ENCODE results near the gene CCSER1. TPM values are rescaled to one million over a fixed set of nuclear protein-coding genes. Genes with fewer than 3 reads are reported as not detected.
"Not testable (repeated sequence)": the region's sequence is repeated elsewhere in the genome, so short reads cannot be mapped to it uniquely, and the experiment has no call there.

The CCSER1 gene
- total and polyA plus RNA-seq, 2 experiments from 2014 or later, result 5.2 to 23.4 TPM

GRCh38 chr4:91258326-91258725 lies 1131.1 kb downstream of the CCSER1 start:
- TF ChIP-seq CTCF (IDR thresholded peaks at IDR 0.05; ENCODE audit: poor library complexity) (no peak), EZH2phosphoT487 (IDR thresholded peaks at IDR 0.05; ENCODE audit: low read depth, severe bottlenecking, unreplicated experiment) (no peak), EZH2 (IDR thresholded peaks at IDR 0.05; ENCODE audit: borderline replicate concordance) (no peak)
- H3K79me2 ChIP-seq, result no peaks in the 10 kb centered on the region
- no peaks in the 10 kb centered on the region for H3K9me3 ChIP-seq (ENCODE audit: low read depth)
- no peaks in the 10 kb centered on the region for H3K9me2 ChIP-seq (replicated peaks; ENCODE audit: insufficient read depth)
- DNase-seq (ENCODE audit: low spot score), result no peak
- no peak overlapping the region for H3K27ac ChIP-seq
- no peak overlapping the region for H3K4me3 ChIP-seq
- H3K27me3 ChIP-seq, result no peaks in the 10 kb centered on the region
- H3K4me1 ChIP-seq (ENCODE audit: insufficient read depth), result no peaks in the 10 kb centered on the region
- no peak overlapping the region for H3K4me2 ChIP-seq
- no peak overlapping the region for H2AFZ ChIP-seq
- no peaks in the 10 kb centered on the region for H4K20me1 ChIP-seq (ENCODE audit: insufficient read depth, poor library complexity, severe bottlenecking)
- H3K36me3 ChIP-seq (replicated peaks; ENCODE audit: insufficient read depth, low read depth), result no peaks in the 10 kb centered on the region

GRCh38 chr4:91267543-91267942 lies 1140.3 kb downstream of the CCSER1 start:
- Histone ChIP-seq H3K4me2 (no peak overlapping the region), H3K4me1 (ENCODE audit: insufficient read depth) (peaks cover 11% of the 10 kb centered on the region), H3K9me3 (ENCODE audit: low read depth) (no peaks in the 10 kb centered on the region), H3K79me2 (no peaks in the 10 kb centered on the region), H3K36me3 (replicated peaks; ENCODE audit: insufficient read depth, low read depth) (no peaks in the 10 kb centered on the region), H4K20me1 (ENCODE audit: insufficient read depth, poor library complexity, severe bottlenecking) (no peaks in the 10 kb centered on the region), H3K9me2 (replicated peaks; ENCODE audit: insufficient read depth) (no peaks in the 10 kb centered on the region), H3K27ac (peak overlapping the region; percentile 70), H3K4me3 (no peak overlapping the region), H3K27me3 (no peaks in the 10 kb centered on the region), H2AFZ (no peak overlapping the region)
- no peak for DNase-seq (ENCODE audit: low spot score)
- TF ChIP-seq EZH2phosphoT487 (IDR thresholded peaks at IDR 0.05; ENCODE audit: low read depth, severe bottlenecking, unreplicated experiment) (no peak), CTCF (IDR thresholded peaks at IDR 0.05; ENCODE audit: poor library complexity) (no peak), EZH2 (IDR thresholded peaks at IDR 0.05; ENCODE audit: borderline replicate concordance) (no peak)

- H4K20me1 ChIP-seq (ENCODE audit: insufficient read depth, poor library complexity, severe bottlenecking); H3K9me2 ChIP-seq (replicated peaks; ENCODE audit: insufficient read depth); H3K79me2 ChIP-seq; H3K4me2 ChIP-seq; H3K4me3 ChIP-seq; H3K27me3 ChIP-seq; H3K9me3 ChIP-seq (ENCODE audit: low read depth); H3K36me3 ChIP-seq (replicated peaks; ENCODE audit: insufficient read depth, low read depth); H2AFZ ChIP-seq: not testable (repeated sequence)
- H3K4me1 ChIP-seq (ENCODE audit: insufficient read depth), result peaks cover 11% of the 10 kb centered on the region
- peak; percentile 32 for DNase-seq (ENCODE audit: low spot score)
- peak overlapping the region; percentile 70 for H3K27ac ChIP-seq
- 79% methylated on average over 4 of the region's 4 CpGs for WGBS (ENCODE audit: low lambda C conversion rate, missing lambda C conversion rate)
Observed at GRCh38 chr4:91268481-91268880, 1141.3 kb downstream of the CCSER1 start.

- no peak for DNase-seq (ENCODE audit: low spot score)
- Histone ChIP-seq H3K9me2 (replicated peaks; ENCODE audit: insufficient read depth) (no peaks in the 10 kb centered on the region), H3K27ac (peak overlapping the region; percentile 70), H3K9me3 (ENCODE audit: low read depth) (no peaks in the 10 kb centered on the region), H3K4me3 (no peak overlapping the region), H2AFZ (no peak overlapping the region), H3K27me3 (no peaks in the 10 kb centered on the region), H3K36me3 (replicated peaks; ENCODE audit: insufficient read depth, low read depth) (no peaks in the 10 kb centered on the region), H3K79me2 (no peaks in the 10 kb centered on the region), H3K4me2 (no peak overlapping the region), H4K20me1 (ENCODE audit: insufficient read depth, poor library complexity, severe bottlenecking) (no peaks in the 10 kb centered on the region), H3K4me1 (ENCODE audit: insufficient read depth) (peaks cover 11% of the 10 kb centered on the region)
- TF ChIP-seq EZH2 (IDR thresholded peaks at IDR 0.05; ENCODE audit: borderline replicate concordance), result no peak
- 78% methylated on average over 2 of the region's 2 CpGs for WGBS (ENCODE audit: low lambda C conversion rate, missing lambda C conversion rate)
Observed at GRCh38 chr4:91268913-91269312, 1141.7 kb downstream of the CCSER1 start.

- H3K27ac ChIP-seq, result no peak overlapping the region
- no peak for DNase-seq (ENCODE audit: low spot score)
- H3K79me2 ChIP-seq, result no peaks in the 10 kb centered on the region
- H3K27me3 ChIP-seq, result no peaks in the 10 kb centered on the region
- no peaks in the 10 kb centered on the region for H3K36me3 ChIP-seq (replicated peaks; ENCODE audit: insufficient read depth, low read depth)
- H3K9me3 ChIP-seq (ENCODE audit: low read depth), result no peaks in the 10 kb centered on the region
- no peaks in the 10 kb centered on the region for H3K9me2 ChIP-seq (replicated peaks; ENCODE audit: insufficient read depth)
- H2AFZ ChIP-seq, result no peak overlapping the region
- WGBS (ENCODE audit: low lambda C conversion rate, missing lambda C conversion rate), result 36% methylated on average over 2 of the region's 2 CpGs
- no peaks in the 10 kb centered on the region for H4K20me1 ChIP-seq (ENCODE audit: insufficient read depth, poor library complexity, severe bottlenecking)
- H3K4me1 ChIP-seq (ENCODE audit: insufficient read depth), result peaks cover 7% of the 10 kb centered on the region
- no peak for TF ChIP-seq EZH2 (IDR thresholded peaks at IDR 0.05; ENCODE audit: borderline replicate concordance)
- TF ChIP-seq CTCF (IDR thresholded peaks at IDR 0.05; ENCODE audit: poor library complexity), result no peak
- no peak for TF ChIP-seq EZH2phosphoT487 (IDR thresholded peaks at IDR 0.05; ENCODE audit: low read depth, severe bottlenecking, unreplicated experiment)
- H3K4me3 ChIP-seq, result no peak overlapping the region
- no peak overlapping the region for H3K4me2 ChIP-seq
Observed at GRCh38 chr4:91279899-91280298, 1152.7 kb downstream of the CCSER1 start.

Data from hepatocyte (in vitro differentiated cells).